Measurements from ENCODE around the gene STIP1.
A peak's percentile ranks its signal among the peaks of the same experiment; 100 is the strongest.

Gene STIP1

GRCh38 chr11:64252003-64252872 lies 66.3 kb downstream of the STIP1 start:
- WGBS, result 5% methylated on average over 19 of the region's 23 CpGs
- Histone ChIP-seq H3K23ac (ENCODE audit: low read length in 2 of 2) (no peak overlapping the region), H2BK120ac (ENCODE audit: low read depth, low read length) (peak overlapping the region; percentile 42), H3K27me3 (ENCODE audit: control insufficient read depth in 1 of 2, insufficient read depth in 1 of 2, low read length in 2 of 2) (no peaks in the 10 kb centered on the region), H2BK12ac (ENCODE audit: low read length in 2 of 2) (peak overlapping the region; percentile 38 to 45), H4K91ac (ENCODE audit: low read length) (peak overlapping the region; percentile 36), H4K8ac (ENCODE audit: low read length) (peak overlapping the region; percentile 21), H2BK5ac (ENCODE audit: low read depth, low read length, poor library complexity, severe bottlenecking) (no peak overlapping the region), H3K4me3 (ENCODE audit: insufficient read depth in 1 of 2, low read depth in 1 of 2, low read length in 2 of 2) (peak overlapping the region; percentile 78 to 85), H3K4me1 (ENCODE audit: control insufficient read depth, insufficient read depth, low read depth, low read length) (peaks cover 37% of the 10 kb centered on the region), H3K36me3 (ENCODE audit: control insufficient read depth in 1 of 2, insufficient read depth in 2 of 2, low read depth in 1 of 2, low read length in 2 of 2) (peaks cover 21 to 31% of the 10 kb centered on the region in 2 experiments), H2AK5ac (ENCODE audit: low read length, severe bottlenecking) (peak overlapping the region; percentile 38), H3K79me1 (replicated peaks; ENCODE audit: low read length, poor library complexity, severe bottlenecking) (peaks cover 31% of the 10 kb centered on the region), H3K27ac (ENCODE audit: low read length, poor library complexity, severe bottlenecking) (no peak overlapping the region), H3K9ac (ENCODE audit: low read length) (peak overlapping the region; percentile 91), H2AFZ (ENCODE audit: low read depth, low read length) (peak overlapping the region; percentile 29), H3K18ac (ENCODE audit: low read depth in 1 of 2, low read length in 2 of 2) (peak overlapping the region; percentile 40 to 71), H3K4ac (ENCODE audit: low read depth in 1 of 2, low read length in 2 of 2) (peak overlapping the region in 1 of 2 experiments; percentile 85), H3K9me3 (ENCODE audit: control insufficient read depth, low read length) (no peaks in the 10 kb centered on the region), H3K14ac (ENCODE audit: low read length in 2 of 2) (peak overlapping the region; percentile 28 to 96), H2BK15ac (ENCODE audit: low read depth, poor library complexity, severe bottlenecking) (peak overlapping the region; percentile 28), H3K4me2 (ENCODE audit: low read length, poor library complexity, severe bottlenecking) (peak overlapping the region; percentile 92)
- DNase-seq, result peak; percentile 51

GRCh38 chr11:64253043-64253442 lies 67.1 kb downstream of the STIP1 start:
- H2BK12ac ChIP-seq (ENCODE audit: low read length in 2 of 2), result no peak overlapping the region
- H3K4me2 ChIP-seq (ENCODE audit: low read length, poor library complexity, severe bottlenecking), result peak overlapping the region; percentile 17
- H2AK5ac ChIP-seq (ENCODE audit: low read length, severe bottlenecking), result peak overlapping the region; percentile 10
- H3K4ac ChIP-seq (ENCODE audit: low read depth in 1 of 2, low read length in 2 of 2), result no peak overlapping the region
- H3K36me3 ChIP-seq (ENCODE audit: control insufficient read depth in 1 of 2, insufficient read depth in 2 of 2, low read depth in 1 of 2, low read length in 2 of 2), result peaks cover 27 to 38% of the 10 kb centered on the region in 2 experiments
- no peak overlapping the region for H3K27ac ChIP-seq (ENCODE audit: low read length, poor library complexity, severe bottlenecking)
- H3K14ac ChIP-seq (ENCODE audit: low read length in 2 of 2), result no peak overlapping the region
- H3K27me3 ChIP-seq (ENCODE audit: control insufficient read depth in 1 of 2, insufficient read depth in 1 of 2, low read length in 2 of 2), result no peaks in the 10 kb centered on the region
- no peak overlapping the region for H3K18ac ChIP-seq (ENCODE audit: low read depth in 1 of 2, low read length in 2 of 2)
- H3K9me3 ChIP-seq (ENCODE audit: control insufficient read depth, low read length), result no peaks in the 10 kb centered on the region
- no peak overlapping the region for H2AFZ ChIP-seq (ENCODE audit: low read depth, low read length)
- H2BK15ac ChIP-seq (ENCODE audit: low read depth, poor library complexity, severe bottlenecking), result no peak overlapping the region
- DNase-seq, result no peak
- no peak overlapping the region for H4K8ac ChIP-seq (ENCODE audit: low read length)
- H3K23ac ChIP-seq (ENCODE audit: low read length in 2 of 2), result no peak overlapping the region
- peak overlapping the region in 1 of 2 experiments; percentile 85 for H3K4me3 ChIP-seq (ENCODE audit: insufficient read depth in 1 of 2, low read depth in 1 of 2, low read length in 2 of 2)
- no peak overlapping the region for H2BK5ac ChIP-seq (ENCODE audit: low read depth, low read length, poor library complexity, severe bottlenecking)
- H4K91ac ChIP-seq (ENCODE audit: low read length), result no peak overlapping the region
- H3K4me1 ChIP-seq (ENCODE audit: control insufficient read depth, insufficient read depth, low read depth, low read length), result peaks cover 33% of the 10 kb centered on the region
- H3K79me1 ChIP-seq (replicated peaks; ENCODE audit: low read length, poor library complexity, severe bottlenecking), result peaks cover 31% of the 10 kb centered on the region
- peak overlapping the region; percentile 38 for H3K9ac ChIP-seq (ENCODE audit: low read length)
- WGBS, result 85% methylated on average over 8 of the region's 8 CpGs
- H2BK120ac ChIP-seq (ENCODE audit: low read depth, low read length), result no peak overlapping the region

GRCh38 chr11:64253481-64253880 lies 67.5 kb downstream of the STIP1 start:
- Histone ChIP-seq H3K27ac (ENCODE audit: low read length, poor library complexity, severe bottlenecking) (no peak overlapping the region), H3K4me1 (ENCODE audit: control insufficient read depth, insufficient read depth, low read depth, low read length) (peaks cover 33% of the 10 kb centered on the region), H2BK120ac (ENCODE audit: low read depth, low read length) (no peak overlapping the region), H3K9ac (ENCODE audit: low read length) (no peak overlapping the region), H3K4me2 (ENCODE audit: low read length, poor library complexity, severe bottlenecking) (no peak overlapping the region), H3K27me3 (ENCODE audit: control insufficient read depth in 1 of 2, insufficient read depth in 1 of 2, low read length in 2 of 2) (no peaks in the 10 kb centered on the region), H2AK5ac (ENCODE audit: low read length, severe bottlenecking) (no peak overlapping the region), H2BK15ac (ENCODE audit: low read depth, poor library complexity, severe bottlenecking) (no peak overlapping the region), H3K4ac (ENCODE audit: low read depth in 1 of 2, low read length in 2 of 2) (no peak overlapping the region), H2BK12ac (ENCODE audit: low read length in 2 of 2) (no peak overlapping the region), H3K14ac (ENCODE audit: low read length in 2 of 2) (no peak overlapping the region), H3K23ac (ENCODE audit: low read length in 2 of 2) (peak overlapping the region in 1 of 2 experiments; percentile 49), H3K79me1 (replicated peaks; ENCODE audit: low read length, poor library complexity, severe bottlenecking) (peaks cover 34% of the 10 kb centered on the region), H2BK5ac (ENCODE audit: low read depth, low read length, poor library complexity, severe bottlenecking) (no peak overlapping the region), H2AFZ (ENCODE audit: low read depth, low read length) (no peak overlapping the region), H3K36me3 (ENCODE audit: control insufficient read depth in 1 of 2, insufficient read depth in 2 of 2, low read depth in 1 of 2, low read length in 2 of 2) (peaks cover 31 to 43% of the 10 kb centered on the region in 2 experiments), H4K91ac (ENCODE audit: low read length) (no peak overlapping the region), H3K9me3 (ENCODE audit: control insufficient read depth, low read length) (no peaks in the 10 kb centered on the region), H4K8ac (ENCODE audit: low read length) (no peak overlapping the region), H3K18ac (ENCODE audit: low read depth in 1 of 2, low read length in 2 of 2) (no peak overlapping the region), H3K4me3 (ENCODE audit: insufficient read depth in 1 of 2, low read depth in 1 of 2, low read length in 2 of 2) (no peak overlapping the region)
- DNase-seq, result no peak
- 85% methylated on average over 5 of the region's 5 CpGs for WGBS

All from mesenchymal stem cell (in vitro differentiated cells and primary cell).